GM21515 (cell line): ENCODE measurements around the gene KLHL26.
A peak's percentile ranks its signal among the peaks of the same experiment; 100 is the strongest.

ENCODE experiments used
- ATAC-seq: cut with Tn5 transposase; IDR thresholded peaks from one replicate; pipeline ENCODE4 v1.9.1; 2021; ENCODE audit not compliant: unreplicated experiment

Gene KLHL26

GRCh38 chr19:18683109-18683957 lies 46.5 kb downstream of the KLHL26 start, which contains the start of gene CRTC1:
CRTC1 (plus strand) TSS chr19:18683680; CDS start chr19:18683703, 23 bp downstream.
- peak; percentile 66 for ATAC-seq

DNA sequence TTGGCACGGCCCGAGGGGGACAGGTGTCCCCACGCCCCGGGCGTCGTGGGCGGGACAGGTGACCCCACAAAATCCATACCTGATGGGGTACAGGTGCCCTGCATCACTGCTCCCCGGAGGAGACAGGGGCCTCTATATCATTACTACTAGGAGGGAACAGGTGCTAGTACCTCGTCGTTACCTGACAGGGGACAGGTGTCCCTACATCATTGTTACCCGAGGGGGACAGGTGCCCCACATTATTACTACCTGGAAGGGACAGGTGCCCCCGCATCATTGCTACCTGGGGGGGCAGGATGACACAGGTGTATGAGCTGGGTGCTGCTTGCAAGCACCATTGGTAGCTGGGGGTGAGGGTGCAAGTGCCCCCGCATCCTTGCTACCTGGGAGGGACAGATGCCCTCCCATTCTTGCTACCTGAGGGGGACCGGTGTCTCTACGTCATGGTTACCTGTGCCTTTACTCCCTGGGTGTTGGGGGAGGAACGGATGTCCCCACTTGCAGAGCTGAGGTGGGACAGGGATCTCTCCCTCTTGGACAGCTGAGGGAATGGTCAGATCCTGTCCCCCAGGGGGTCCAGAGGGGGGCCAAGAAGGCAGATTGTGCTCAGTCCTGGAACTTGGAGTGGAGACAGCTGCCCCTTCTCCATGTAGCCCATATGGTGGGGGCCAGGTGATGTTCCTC lies 47.3 kb downstream of the KLHL26 start:
- peak; percentile 18 for ATAC-seq

GRCh38 chr19:18684642-18684993 lies 47.8 kb downstream of the KLHL26 start:
- ATAC-seq: no peak

GRCh38 chr19:18685597-18686190 lies 48.9 kb downstream of the KLHL26 start:
- no peak for ATAC-seq

DNA sequence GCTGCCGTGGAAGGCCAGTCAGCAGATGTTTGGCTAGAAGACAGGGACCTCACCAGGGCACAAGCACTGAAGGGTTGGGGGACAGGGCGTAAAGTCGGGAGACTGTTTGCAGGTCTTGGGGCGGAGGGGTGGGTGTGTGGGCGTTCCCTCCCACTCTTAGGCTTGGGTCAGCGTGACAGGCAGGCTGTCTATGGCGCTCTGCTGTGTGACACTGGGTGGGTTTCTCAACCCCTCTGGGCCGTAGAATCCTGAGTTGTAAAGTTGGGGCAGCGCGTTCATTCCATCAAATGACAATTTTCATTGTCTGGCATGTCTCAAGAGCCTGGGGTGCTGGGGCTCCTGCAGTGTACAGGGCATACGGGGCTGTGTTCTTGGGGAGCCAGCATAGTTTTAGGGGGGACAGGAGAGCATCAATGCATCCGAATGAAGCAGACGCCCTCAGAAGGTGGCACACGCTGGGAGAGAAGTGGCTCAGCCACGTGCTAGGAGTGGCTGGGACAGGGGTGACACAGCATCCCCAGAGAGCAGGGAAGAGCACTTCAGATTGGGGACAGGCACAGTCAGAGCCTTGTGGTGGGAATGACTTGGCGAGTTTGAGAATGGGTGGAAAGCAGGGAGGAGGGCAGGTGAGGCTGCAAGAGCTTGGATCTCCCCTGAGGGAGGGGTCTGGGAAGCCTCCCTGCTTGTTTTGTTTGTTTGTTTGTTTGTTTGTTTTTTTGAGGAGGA lies 51.1 kb downstream of the KLHL26 start:
- no peak for ATAC-seq

DNA sequence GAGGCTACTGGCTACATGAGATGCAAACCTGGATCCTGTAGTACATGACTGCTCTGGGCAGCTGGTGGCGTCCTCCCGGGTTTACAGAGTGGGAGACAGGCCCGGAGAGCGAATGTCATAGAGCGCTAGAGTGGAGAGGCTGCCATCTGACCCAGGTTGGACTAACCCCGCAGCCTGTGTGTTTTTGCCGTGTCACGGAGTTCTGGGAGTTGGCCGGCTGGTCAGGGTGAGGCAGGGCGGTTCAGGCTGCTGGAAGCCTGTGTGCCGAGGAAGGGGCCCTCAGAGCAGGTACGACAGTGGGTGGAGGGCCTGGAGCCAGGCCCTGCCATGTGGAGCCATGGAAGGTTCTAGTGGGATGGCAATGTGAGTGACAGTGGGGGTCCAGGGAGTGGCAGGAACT lies 59.2 kb downstream of the KLHL26 start:
- no peak for ATAC-seq

GRCh38 chr19:18697680-18698079 lies 60.9 kb downstream of the KLHL26 start:
- ATAC-seq: no peak

GRCh38 chr19:18698321-18699167 lies 61.7 kb downstream of the KLHL26 start:
- ATAC-seq: no peak

DNA sequence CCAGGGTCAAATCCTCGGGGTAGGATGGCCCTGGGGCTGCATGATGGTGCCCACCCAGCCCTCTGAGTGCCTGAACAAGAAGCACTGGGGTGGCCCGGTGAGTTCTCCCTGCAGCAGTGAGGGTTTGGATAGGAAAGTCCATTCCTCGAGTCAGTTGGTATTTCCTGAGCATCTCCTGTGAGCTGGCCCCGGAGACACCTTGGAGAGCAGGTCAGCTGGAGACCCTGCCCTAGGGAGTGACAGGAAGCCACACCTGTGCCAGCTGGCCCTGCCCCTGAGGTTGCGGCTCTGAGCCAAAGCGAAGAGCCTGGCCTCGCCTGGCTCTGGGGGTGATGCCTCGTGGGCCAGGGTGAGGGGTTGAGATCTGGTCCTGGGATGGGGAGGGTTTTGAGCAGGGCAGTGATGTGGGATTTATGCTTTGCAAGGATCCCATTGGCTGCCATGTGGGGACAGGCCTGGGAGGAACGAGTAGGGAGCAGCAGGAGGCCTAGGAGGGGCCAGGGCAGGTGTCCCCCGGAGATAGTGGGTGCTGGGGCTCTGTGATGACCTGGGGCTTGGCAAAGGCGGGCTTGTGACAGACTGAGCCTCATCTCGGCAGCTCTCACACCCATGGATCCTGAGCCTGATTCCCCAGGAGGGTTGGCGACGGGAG lies 62.7 kb downstream of the KLHL26 start:
- ATAC-seq: no peak

DNA sequence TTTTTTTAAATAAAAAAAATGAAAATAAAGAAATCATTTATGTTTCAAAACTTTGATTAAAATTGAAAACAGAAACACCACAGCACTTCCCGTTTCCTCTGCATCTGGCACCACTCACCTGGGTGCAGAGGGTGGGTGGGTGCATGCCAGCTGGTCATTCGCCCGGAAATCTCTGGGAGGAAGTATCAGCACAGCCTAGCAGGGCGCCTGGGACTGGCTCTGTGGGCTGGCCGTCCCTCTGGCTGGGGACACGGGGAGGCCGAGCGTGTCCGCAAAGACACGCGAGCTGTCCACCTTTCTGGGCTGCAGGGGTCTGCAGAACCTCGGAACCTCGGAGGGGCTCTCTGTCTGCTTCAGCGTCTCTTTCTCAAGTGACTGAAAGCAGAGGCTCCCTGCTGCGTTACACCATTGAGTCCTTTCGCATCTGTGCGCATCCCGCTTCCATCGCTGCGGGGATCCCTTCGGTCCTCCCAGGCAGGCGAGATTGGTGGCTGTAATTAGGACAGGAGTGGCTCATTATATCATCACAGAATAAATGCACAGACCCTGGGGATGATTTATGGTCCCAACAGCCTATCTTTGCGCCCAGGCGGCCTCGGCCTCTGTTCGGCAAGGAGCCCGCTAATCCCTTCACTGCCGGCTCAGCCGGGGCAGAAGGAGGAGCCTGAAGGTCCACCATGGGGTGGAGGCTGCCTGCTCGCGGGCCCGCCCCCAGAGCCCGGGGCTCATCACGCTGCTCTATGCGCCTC lies 63.8 kb downstream of the KLHL26 start:
- ATAC-seq: peak; percentile 67

- peak; percentile 5 for ATAC-seq
Observed at GRCh38 chr19:18701250-18701608, 64.4 kb downstream of the KLHL26 start.

DNA sequence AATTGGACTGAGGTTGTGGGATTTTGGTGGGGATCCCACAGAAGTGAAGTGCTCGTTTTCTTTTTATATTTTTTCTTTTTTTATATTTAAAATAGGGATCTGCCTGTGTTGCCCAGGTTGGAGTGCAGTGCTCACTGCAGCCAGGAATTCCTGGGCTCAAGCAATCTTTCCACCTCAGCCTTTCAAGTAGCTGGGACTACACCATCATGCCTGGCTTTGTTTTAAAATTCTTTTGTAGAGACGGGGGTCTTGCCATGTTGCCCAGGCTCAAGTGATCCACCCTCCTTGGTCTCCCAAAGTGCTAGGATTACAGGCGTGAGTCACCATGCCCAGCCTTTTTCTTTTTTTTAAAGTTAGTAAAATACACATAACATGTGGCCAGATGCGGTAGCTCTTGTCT lies 67.2 kb downstream of the KLHL26 start:
- ATAC-seq: no peak

DNA sequence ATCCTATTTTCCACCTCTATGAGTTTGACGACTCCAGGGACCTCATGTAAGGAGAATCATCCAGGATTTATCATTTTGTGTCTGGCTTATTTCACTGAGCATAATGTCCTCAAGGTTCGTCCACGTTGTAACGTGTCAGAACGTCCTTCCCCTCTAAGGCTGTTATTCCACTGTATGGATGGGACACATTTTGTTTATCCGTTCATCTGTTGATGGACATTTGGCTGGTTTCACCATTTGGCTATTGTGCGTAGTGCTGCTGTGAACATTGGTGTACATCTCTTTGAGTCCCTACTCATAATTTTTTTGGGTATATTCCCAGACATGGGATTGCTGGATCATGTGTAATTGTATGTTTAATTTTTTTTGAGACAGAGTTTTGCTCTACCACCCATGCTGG lies 68.1 kb downstream of the KLHL26 start:
- no peak for ATAC-seq

GRCh38 chr19:18708452-18709231 lies 71.8 kb downstream of the KLHL26 start:
- ATAC-seq: no peak

GRCh38 chr19:18709546-18709945 lies 72.7 kb downstream of the KLHL26 start:
- no peak for ATAC-seq

DNA sequence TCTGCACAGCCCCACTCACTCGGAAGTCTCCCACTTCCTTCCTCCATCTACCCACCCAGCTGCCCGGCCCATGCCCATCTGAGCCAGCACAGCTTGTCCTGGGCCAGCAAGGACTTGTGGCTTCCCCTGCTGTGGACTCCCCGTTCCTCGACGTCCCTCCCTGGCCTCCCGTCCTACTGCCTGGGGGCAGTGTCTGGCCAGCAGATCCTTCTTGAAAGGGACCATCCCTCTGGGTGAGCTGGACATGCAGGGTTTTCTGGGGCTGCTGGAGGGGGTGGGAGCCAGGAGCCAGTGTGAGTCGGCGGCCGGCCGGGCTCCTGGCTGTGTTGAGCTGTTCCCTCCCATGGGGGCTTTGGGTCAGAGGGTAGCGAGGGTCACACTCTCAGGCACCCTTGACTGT lies 73.4 kb downstream of the KLHL26 start:
- ATAC-seq: no peak

DNA sequence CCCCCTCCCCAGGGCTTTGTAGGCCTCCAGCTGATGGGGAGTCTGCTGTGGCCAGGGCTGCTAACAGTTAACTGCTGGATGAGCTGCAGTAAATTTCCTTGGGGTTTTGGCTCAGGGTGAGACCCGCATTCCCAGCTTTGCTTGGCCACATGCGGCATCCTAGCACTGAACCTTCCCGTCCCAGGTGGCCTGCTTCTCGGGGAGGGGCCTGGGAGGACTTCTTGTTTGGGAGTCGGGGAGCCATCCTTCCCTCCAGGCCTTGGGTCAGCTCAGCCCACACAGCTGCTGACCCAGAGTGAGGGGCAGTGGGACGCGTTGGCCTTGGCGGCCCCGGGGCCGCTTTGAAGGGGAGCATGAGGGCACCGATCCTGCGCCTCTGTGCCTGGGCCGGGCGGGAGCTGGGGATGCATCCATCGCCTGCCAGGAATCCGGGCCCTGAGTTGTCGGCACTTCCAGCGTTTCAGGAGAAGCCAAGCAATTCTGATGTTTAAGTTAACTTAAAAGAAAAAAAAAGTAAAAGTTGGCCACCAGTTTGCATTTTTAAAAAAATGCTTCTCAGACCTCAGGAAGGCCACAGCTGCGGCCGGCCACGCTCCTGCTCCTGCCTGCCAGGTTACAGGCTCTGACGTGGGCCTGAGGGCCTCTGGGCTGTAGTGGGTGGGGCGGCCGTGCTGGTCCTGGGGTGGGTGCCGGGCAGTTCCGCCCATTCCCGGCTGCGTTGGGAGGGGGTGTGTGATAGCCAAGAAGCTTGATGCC lies 74.3 kb downstream of the KLHL26 start:
- ATAC-seq: no peak

- no peak for ATAC-seq
Observed at GRCh38 chr19:18711893-18712292, 75.1 kb downstream of the KLHL26 start.
